ENCODE measurements around the gene DNAJB5. TPM values are rescaled to one million over a fixed set of nuclear protein-coding genes. Genes with fewer than 3 reads are reported as not detected.

Gene DNAJB5
- total RNA-seq, 1 donor from 2014 or later = 18.4 TPM

- Mint-ChIP-seq H3K27ac (no peak overlapping the region), H3K4me3 (no peak overlapping the region), H3K27me3 (ENCODE audit: low read depth) (peaks cover 55% of the 10 kb centered on the region), H3K4me1 (no peaks in the 10 kb centered on the region), H3K36me3 (no peaks in the 10 kb centered on the region), H3K9me3 (no peaks in the 10 kb centered on the region)
- TF ChIP-seq CTCF (IDR thresholded peaks at IDR 0.05; ENCODE audit: unreplicated experiment) = no peak
- DNase-seq (ENCODE audit: low spot score in 2 of 2, unreplicated experiment in 2 of 2) = no peak
Measured at GRCh38 chr9:34980181-34980761, 9.3 kb upstream of the DNAJB5 start.

- DNase-seq (ENCODE audit: low spot score in 2 of 2, unreplicated experiment in 2 of 2) = no peak
- no peaks in the 10 kb centered on the region for H3K9me3 Mint-ChIP-seq
- TF ChIP-seq CTCF (IDR thresholded peaks at IDR 0.05; ENCODE audit: unreplicated experiment) = no peak
- H3K36me3 Mint-ChIP-seq = no peaks in the 10 kb centered on the region
- no peak overlapping the region for H3K27ac Mint-ChIP-seq
- H3K4me3 Mint-ChIP-seq = no peak overlapping the region
- peaks cover 2% of the 10 kb centered on the region for H3K4me1 Mint-ChIP-seq
- peaks cover 35% of the 10 kb centered on the region for H3K27me3 Mint-ChIP-seq (ENCODE audit: low read depth)
Measured at GRCh38 chr9:34982361-34982760, 7.2 kb upstream of the DNAJB5 start.

GRCh38 chr9:34983209-34983608 is 6.3 kb upstream of the DNAJB5 start:
- no peak overlapping the region for H3K4me3 Mint-ChIP-seq
- H3K27ac Mint-ChIP-seq = no peak overlapping the region
- H3K27me3 Mint-ChIP-seq (ENCODE audit: low read depth) = peaks cover 27% of the 10 kb centered on the region
- TF ChIP-seq CTCF (IDR thresholded peaks at IDR 0.05; ENCODE audit: unreplicated experiment) = no peak
- no peaks in the 10 kb centered on the region for H3K9me3 Mint-ChIP-seq
- no peak for DNase-seq (ENCODE audit: low spot score in 2 of 2, unreplicated experiment in 2 of 2)
- no peaks in the 10 kb centered on the region for H3K36me3 Mint-ChIP-seq
- H3K4me1 Mint-ChIP-seq = peaks cover 4% of the 10 kb centered on the region

GRCh38 chr9:34984049-34984448 is 5.5 kb upstream of the DNAJB5 start:
- H3K9me3 Mint-ChIP-seq = no peaks in the 10 kb centered on the region
- no peak for TF ChIP-seq CTCF (IDR thresholded peaks at IDR 0.05; ENCODE audit: unreplicated experiment)
- peaks cover 21% of the 10 kb centered on the region for H3K27me3 Mint-ChIP-seq (ENCODE audit: low read depth)
- H3K4me1 Mint-ChIP-seq = peaks cover 10% of the 10 kb centered on the region
- no peak overlapping the region for H3K4me3 Mint-ChIP-seq
- no peak overlapping the region for H3K27ac Mint-ChIP-seq
- no peaks in the 10 kb centered on the region for H3K36me3 Mint-ChIP-seq
- no peak for DNase-seq (ENCODE audit: low spot score in 2 of 2, unreplicated experiment in 2 of 2)

GRCh38 chr9:34985311-34985899 is 4.1 kb upstream of the DNAJB5 start:
- H3K4me1 Mint-ChIP-seq = peaks cover 18% of the 10 kb centered on the region
- no peak overlapping the region for H3K4me3 Mint-ChIP-seq
- peak in 1 of 2 experiments; percentile 80 for DNase-seq (ENCODE audit: low spot score in 2 of 2, unreplicated experiment in 2 of 2)
- no peak overlapping the region for H3K27ac Mint-ChIP-seq
- no peaks in the 10 kb centered on the region for H3K9me3 Mint-ChIP-seq
- no peaks in the 10 kb centered on the region for H3K36me3 Mint-ChIP-seq
- peak; percentile 87 for TF ChIP-seq CTCF (IDR thresholded peaks at IDR 0.05; ENCODE audit: unreplicated experiment)
- H3K27me3 Mint-ChIP-seq (ENCODE audit: low read depth) = peaks cover 11% of the 10 kb centered on the region
